VCaP (cell line): Measurements from ENCODE around the gene NKX6-2.
"Not testable (repeated sequence)": the region's sequence is repeated elsewhere in the genome, so short reads cannot be mapped to it uniquely, and the experiment has no call there.

Experiments used
- H3K27ac ChIP-seq: fragments of 450-650 bp; 2 replicates; pipeline ENCODE4 v1.5.1; 2017
- CTCF ChIP-seq: fragments of 450-650 bp; conservative IDR thresholded peaks from 2 replicates; pipeline ENCODE4 v1.5.1; 2017; ENCODE audit warnings: mild to moderate bottlenecking, moderate library complexity

NKX6-2 gene

DNA sequence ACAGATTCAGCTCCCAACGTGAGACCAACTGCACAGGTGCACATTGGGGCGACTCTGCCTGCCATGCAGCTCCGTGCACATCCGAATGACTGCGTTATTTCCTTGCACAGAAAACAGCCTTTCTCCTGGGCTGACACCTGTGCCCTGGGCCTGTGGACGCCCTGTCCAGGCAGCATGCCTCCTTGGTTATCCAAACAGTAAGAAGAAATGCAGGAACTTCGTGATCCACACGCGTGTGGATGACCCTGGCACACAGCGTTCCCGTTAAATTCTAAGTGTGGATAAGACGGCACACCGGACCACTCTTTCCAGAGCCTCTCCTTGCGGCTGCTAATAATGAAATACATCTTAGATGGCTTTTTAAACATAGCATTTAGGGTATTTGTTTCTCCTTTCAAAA is 39.6 kb downstream of the NKX6-2 start:
- no peak for TF ChIP-seq CTCF
- H3K27ac ChIP-seq = peak overlapping the region; percentile 50

- TF ChIP-seq CTCF = no peak
- peak overlapping the region; percentile 50 for H3K27ac ChIP-seq
Observed at GRCh38 chr10:132745971-132746370, 40.0 kb downstream of the NKX6-2 start.

GRCh38 chr10:132745511-132745910 is 40.4 kb downstream of the NKX6-2 start:
- H3K27ac ChIP-seq = peak overlapping the region; percentile 50
- no peak for TF ChIP-seq CTCF

- no peak for TF ChIP-seq CTCF
- H3K27ac ChIP-seq = no peak overlapping the region
Observed at GRCh38 chr10:132744839-132745238, 41.1 kb downstream of the NKX6-2 start.

DNA sequence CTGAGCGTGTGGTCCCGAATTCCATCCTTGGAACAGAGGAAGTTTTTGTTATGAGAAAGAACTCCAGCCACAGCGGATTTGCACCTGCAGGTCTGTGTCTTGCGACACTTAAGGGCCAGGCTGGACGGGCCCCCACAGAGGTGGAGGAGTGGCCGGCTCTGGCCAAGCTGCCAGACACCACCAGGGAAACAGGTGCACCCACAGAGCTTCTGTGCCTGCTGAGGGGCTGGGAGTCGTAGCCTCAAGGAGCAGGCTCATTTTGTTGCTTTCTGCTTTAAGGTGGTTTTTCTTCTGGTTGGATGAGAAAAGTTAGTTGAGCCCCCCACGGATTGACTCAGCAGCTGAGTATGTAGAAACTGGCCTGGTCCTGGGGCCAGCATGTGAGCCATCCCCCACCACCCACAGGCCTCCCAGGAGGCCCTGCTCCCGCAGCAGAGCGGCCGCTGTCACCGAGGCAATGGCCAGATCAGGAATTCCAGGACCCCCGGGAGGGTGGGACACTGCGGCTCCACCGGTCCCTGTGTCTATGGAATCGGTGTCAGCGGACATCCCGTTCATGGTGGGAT is 41.9 kb downstream of the NKX6-2 start:
- no peak for TF ChIP-seq CTCF
- H3K27ac ChIP-seq = no peak overlapping the region

- not testable (repeated sequence) for H3K27ac ChIP-seq
Observed at GRCh38 chr10:132743196-132743924, 42.6 kb downstream of the NKX6-2 start.

GRCh38 chr10:132742837-132743194 is 43.1 kb downstream of the NKX6-2 start:
- no peak overlapping the region for H3K27ac ChIP-seq
- no peak for TF ChIP-seq CTCF

DNA sequence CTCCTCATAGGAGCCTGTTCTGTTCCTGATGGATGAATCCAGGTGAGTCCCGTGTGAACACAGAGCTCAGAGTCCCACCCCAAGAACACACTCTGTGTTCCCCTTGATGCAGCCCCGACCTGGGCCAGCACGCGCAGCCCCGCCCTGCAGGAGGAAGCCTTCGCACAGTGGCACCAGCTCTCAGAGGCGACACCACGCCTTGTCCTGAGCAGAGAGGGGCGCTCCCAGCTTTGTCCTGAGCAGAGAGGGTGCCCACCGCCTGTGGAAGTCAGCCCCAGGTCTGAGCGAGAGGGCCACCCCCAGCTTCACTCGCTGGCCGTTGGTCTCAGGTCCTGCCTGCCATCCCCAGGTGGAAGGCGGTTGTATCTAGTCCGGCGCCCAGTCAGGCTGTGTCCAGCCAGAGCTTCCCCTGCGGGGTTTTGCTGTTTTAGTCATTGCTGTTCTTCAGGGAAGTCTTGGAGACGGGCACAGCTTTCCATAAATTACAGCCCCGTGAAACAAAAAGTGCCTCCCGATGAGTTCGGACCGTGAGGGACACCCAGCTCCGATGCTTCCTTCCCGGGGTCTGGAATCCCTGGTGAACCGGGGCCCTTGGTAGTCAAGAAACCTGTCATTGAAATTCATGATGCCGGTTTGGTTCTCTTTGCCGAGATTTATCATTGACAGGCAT is 43.6 kb downstream of the NKX6-2 start:
- H3K27ac ChIP-seq = no peak overlapping the region
- no peak for TF ChIP-seq CTCF
